SK-N-SH (cell line): Measurements from ENCODE around the gene SH3GLB2. TPM values are rescaled to one million over a fixed set of nuclear protein-coding genes. Genes with fewer than 3 reads are reported as not detected.

ENCODE experiments used
- CTCF ChIA-PET: fragments of 300-600, 350-600 bp; formaldehyde crosslinking; extraction: SDS; loops from one replicate; lab custom pipeline; 2021; lab: Yijun Ruan, JAX
- POLR2A ChIA-PET: fragments of 350-600 bp; sonication (Branson Sonifier 250); formaldehyde crosslinking; extraction: SDS; loops from one replicate; lab custom pipeline; 2020; ENCODE audit warnings: antibody characterized with exemption, inconsistent platforms; lab: Yijun Ruan, JAX
- DNase-seq: peaks from one replicate; pipeline ENCODE4 v3.0.0; 2012
- H2AFZ ChIP-seq: fragments of 200-600 bp; sonication (generic); 2 replicates; pipeline ENCODE4 v1.8.1; 2016; ENCODE audit warnings: antibody characterized with exemption, mild to moderate bottlenecking, low read depth
- H3F3A ChIP-seq: fragments of 200-600 bp; sonication (generic); replicated peaks from 2 replicates; pipeline ENCODE3; 2016; ENCODE audit warnings: antibody characterized with exemption, mild to moderate bottlenecking; ENCODE audit not compliant: insufficient read depth
- H3K27ac ChIP-seq, 2 experiments: fragments of 200-500 bp in 1 of 2; fragments of 200-600 bp in 1 of 2; sonication (Bioruptor generic) in 1 of 2; sonication (generic), shearing (Covaris generic) in 1 of 2; 2 replicates each; pipeline versions ENCODE4 v1.5.1 to v1.6.1; 2014 to 2016; ENCODE audit warnings: low read depth in 2 of 2, inconsistent platforms in 1 of 2, low read length in 1 of 2, mild to moderate bottlenecking in 1 of 2, mixed read lengths in 1 of 2
- H3K27me3 ChIP-seq: fragments of 200-600 bp; sonication (generic), shearing (Covaris generic); 2 replicates; pipeline ENCODE4 v1.6.1; 2016; ENCODE audit warnings: mixed run types; ENCODE audit not compliant: insufficient read depth
- H3K36me3 ChIP-seq, 2 experiments: fragments of 200-500 bp in 1 of 2; fragments of 200-600 bp in 1 of 2; sonication (Bioruptor generic) in 1 of 2; sonication (generic) in 1 of 2; replicated peaks in 1 of 2; 2 replicates each; pipeline versions ENCODE3 to v1.5.1; 2014 to 2016; ENCODE audit warnings: low read length in 1 of 2, mild to moderate bottlenecking in 1 of 2; ENCODE audit not compliant: insufficient read depth in 2 of 2, control insufficient read depth in 1 of 2
- H3K4me1 ChIP-seq, 2 experiments: fragments of 200-500 bp in 1 of 2; fragments of 200-600 bp in 1 of 2; sonication (Bioruptor generic) in 1 of 2; sonication (generic), shearing (Covaris generic) in 1 of 2; 2 replicates each; pipeline versions ENCODE4 v1.5.1 to v1.6.1; 2014 to 2016; ENCODE audit warnings: low read depth in 1 of 2, low read length in 1 of 2, mixed run types in 1 of 2; ENCODE audit not compliant: insufficient read depth in 2 of 2, control insufficient read depth in 1 of 2
- H3K4me2 ChIP-seq: fragments of 200-600 bp; sonication (generic), shearing (Covaris generic); 2 replicates; pipeline ENCODE4 v1.6.1; 2017; ENCODE audit warnings: mixed run types
- H3K4me3 ChIP-seq, 2 experiments: fragments of 200-500 bp in 1 of 2; fragments of 200-600 bp in 1 of 2; sonication (Bioruptor generic) in 1 of 2; sonication (generic), shearing (Covaris generic) in 1 of 2; 2 replicates each; pipeline versions ENCODE4 v1.5.1 to v1.8.1; 2014 to 2016; ENCODE audit warnings: low read depth in 2 of 2, inconsistent platforms in 1 of 2, low read length in 1 of 2, mild to moderate bottlenecking in 1 of 2, mixed read lengths in 1 of 2, moderate library complexity in 1 of 2
- H3K79me2 ChIP-seq: fragments of 200-600 bp; sonication (generic); 2 replicates; pipeline ENCODE4 v1.8.1; 2017; ENCODE audit warnings: mild to moderate bottlenecking; ENCODE audit not compliant: insufficient read depth
- H3K9ac ChIP-seq: fragments of 200-600 bp; sonication (generic); 2 replicates; pipeline ENCODE4 v1.6.1; 2017; ENCODE audit warnings: mixed run types
- H3K9me2 ChIP-seq: fragments of 200-600 bp; sonication (generic); 2 replicates; pipeline ENCODE4 v1.6.1; 2017; ENCODE audit warnings: mixed run types
- H3K9me3 ChIP-seq: fragments of 200-600 bp; sonication (generic); 2 replicates; pipeline ENCODE4 v1.6.1; 2017; ENCODE audit warnings: mixed run types, mild to moderate bottlenecking, moderate library complexity
- H4K20me1 ChIP-seq: fragments of 200-600 bp; sonication (generic); 2 replicates; pipeline ENCODE4 v1.6.1; 2017; ENCODE audit warnings: mild to moderate bottlenecking, mixed run types; ENCODE audit not compliant: insufficient read depth
- CTCF ChIP-seq: fragments of 200-600 bp; sonication (generic); IDR thresholded peaks from 2 replicates; pipeline ENCODE4 v1.6.1; 2017; ENCODE audit warnings: antibody characterized with exemption, mild to moderate bottlenecking, moderate library complexity
- FOSL2 ChIP-seq: IDR thresholded peaks from 2 replicates; pipeline ENCODE4 v1.4.0; 2012; ENCODE audit warnings: low read depth, mild to moderate bottlenecking, moderate library complexity, borderline replicate concordance
- FOXM1 ChIP-seq: IDR thresholded peaks from 2 replicates; pipeline ENCODE4 v1.4.0; 2012; ENCODE audit warnings: low read depth, mild to moderate bottlenecking
- GABPA ChIP-seq: IDR thresholded peaks from 2 replicates; pipeline ENCODE4 v1.4.0; 2012; ENCODE audit warnings: low read depth, mild to moderate bottlenecking
- IRF3 ChIP-seq: fragments of 150-350 bp; IDR thresholded peaks from 2 replicates; pipeline ENCODE4 v1.6.1; 2016; ENCODE audit warnings: mild to moderate bottlenecking, low read depth, low read length
- JUND ChIP-seq: IDR thresholded peaks from 2 replicates; pipeline ENCODE4 v1.4.0; 2012
- MAX ChIP-seq: IDR thresholded peaks from 2 replicates; pipeline ENCODE4 v1.4.0; 2012; ENCODE audit warnings: low read depth
- MEF2A ChIP-seq: IDR thresholded peaks from 2 replicates; pipeline ENCODE4 v1.4.0; 2012; ENCODE audit warnings: low read depth, borderline replicate concordance
- PBX3 ChIP-seq: IDR thresholded peaks from 2 replicates; pipeline ENCODE4; 2012
- POLR2AphosphoS5 ChIP-seq: IDR thresholded peaks from 2 replicates; pipeline ENCODE4 v1.6.1; 2012; ENCODE audit warnings: low read depth, low read length
- REST ChIP-seq: IDR thresholded peaks from 2 replicates; pipeline ENCODE4 v1.6.1; 2012; ENCODE audit warnings: mild to moderate bottlenecking, low read depth, low read length, moderate library complexity
- RFX5 ChIP-seq: IDR thresholded peaks from 2 replicates; pipeline ENCODE4 v1.6.1; 2012; ENCODE audit warnings: mild to moderate bottlenecking, improper control_type of control experiment, low read length
- RXRA ChIP-seq: IDR thresholded peaks from 2 replicates; pipeline ENCODE4 v1.4.0; 2012; ENCODE audit warnings: low read depth, mild to moderate bottlenecking, borderline replicate concordance
- TAF1 ChIP-seq: IDR thresholded peaks from 2 replicates; pipeline ENCODE4 v1.6.1; 2012; ENCODE audit warnings: low read depth, mild to moderate bottlenecking, low read length, moderate library complexity, borderline replicate concordance
- TCF12 ChIP-seq: IDR thresholded peaks from 2 replicates; pipeline ENCODE4 v1.4.0; 2012
- TEAD4 ChIP-seq: IDR thresholded peaks from 2 replicates; pipeline ENCODE4 v1.4.0; 2012; ENCODE audit warnings: mild to moderate bottlenecking, borderline replicate concordance; ENCODE audit not compliant: insufficient read depth
- ZBTB33 ChIP-seq: IDR thresholded peaks from 2 replicates; pipeline ENCODE4 v1.4.0; 2012; ENCODE audit warnings: low read depth, borderline replicate concordance
- WGBS: methylation state at CpG from one replicate; pipeline ENCODE4 v1.1.6; 2017; ENCODE audit warnings: low lambda C conversion rate; 5-methylcytosine and 5-hydroxymethylcytosine counted together
- polyA plus RNA-seq, 3 experiments: library from polyadenylated mRNA; depleted of rRNA; stranded (reverse); fragments of >200 nt; gene quantifications; 2 replicates each; pipeline ENCODE4 v1.2.3, GENCODE V29; 2012

SH3GLB2 gene
- polyA plus RNA-seq, 1 of the 3 experiments (the other 2 are of a cell fraction), result 94.4 TPM

DNA sequence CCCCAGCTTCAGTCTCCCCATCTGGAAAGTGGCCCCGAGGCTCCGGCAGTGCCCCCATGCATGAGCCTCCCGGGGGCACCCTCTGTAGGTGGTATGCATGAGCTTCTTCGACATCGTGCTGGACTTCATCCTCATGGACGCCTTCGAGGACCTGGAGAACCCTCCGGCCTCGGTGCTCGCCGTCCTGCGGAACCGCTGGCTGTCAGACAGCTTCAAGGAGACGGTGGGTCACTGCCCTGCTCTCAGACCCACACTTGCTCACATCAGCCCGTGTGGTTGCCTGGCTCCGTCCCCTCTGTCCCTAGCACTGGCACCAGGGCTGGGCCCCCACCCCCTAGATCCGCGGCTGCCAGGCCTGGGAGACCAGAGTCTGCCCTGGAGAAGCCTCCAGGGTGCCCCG is 40.0 kb upstream of the SH3GLB2 start:
- DNase-seq, result no peak
- peak overlapping the region in 1 of 2 experiments; percentile 80; a peak in 1 of 4 replicates for H3K27ac ChIP-seq
- no peaks in the 10 kb centered on the region for H3K9me2 ChIP-seq
- no peak overlapping the region for H2AFZ ChIP-seq
- peaks cover 0 to 17% of the 10 kb centered on the region in 2 experiments; a peak in 1 of 4 replicates for H3K4me1 ChIP-seq
- peaks cover 0 to 26% of the 10 kb centered on the region in 2 experiments for H3K36me3 ChIP-seq
- H4K20me1 ChIP-seq, result no peaks in the 10 kb centered on the region
- no peak overlapping the region for H3K9ac ChIP-seq
- peaks cover 2% of the 10 kb centered on the region for H3F3A ChIP-seq
- H3K27me3 ChIP-seq, result no peaks in the 10 kb centered on the region
- TF ChIP-seq JUND, result no peak
- no peak for TF ChIP-seq RFX5
- TF ChIP-seq FOXM1, result no peak
- TF ChIP-seq TEAD4, result no peak
- no peak for TF ChIP-seq POLR2AphosphoS5
- no peak for TF ChIP-seq MEF2A
- TF ChIP-seq RXRA, result no peak
- TF ChIP-seq ZBTB33, result no peak
- no peak for TF ChIP-seq MAX
- no peak for TF ChIP-seq CTCF
- TF ChIP-seq TCF12, result no peak
- TF ChIP-seq TAF1, result no peak
- no peak for TF ChIP-seq GABPA
- no peak for TF ChIP-seq FOSL2
- TF ChIP-seq IRF3, result no peak
- TF ChIP-seq REST, result no peak
- TF ChIP-seq PBX3, result no peak
- ChIA-PET POLR2A (interaction anchor here (1.3 kb wide), 1 partner anchor 13 kb away, joined by 6 read pairs; the partner anchor contains the start of gene DOLPP1), CTCF (interaction anchor here (1.0 to 1.3 kb wide), 2 partner anchors 9 to 63 kb away, joined by 3 to 4 read pairs; no protein-coding TSS in a partner anchor)
- H3K4me3 ChIP-seq, result no peak overlapping the region
- no peak overlapping the region for H3K4me2 ChIP-seq
- 79% methylated on average over 4 of the region's 19 CpGs for WGBS
- H3K79me2 ChIP-seq, result no peaks in the 10 kb centered on the region
- H3K9me3 ChIP-seq, result no peaks in the 10 kb centered on the region
